Testis (tissue), 3 donors: Measurements from ENCODE around the gene CELF2. TPM values are rescaled to one million over a fixed set of nuclear protein-coding genes. Genes with fewer than 3 reads are reported as not detected.

Experiments
- DNase-seq: peaks from one replicate; pipeline ENCODE4 v3.0.0-alpha.2; 2019
- H3K27ac ChIP-seq, 2 donors: fragments of 200-600 bp; sonication (generic); one replicate each; pipeline ENCODE4 v1.5.1; 2019
- H3K27me3 ChIP-seq: fragments of 200-600 bp; sonication (generic); one replicate; pipeline ENCODE4 v1.5.1; 2019
- H3K36me3 ChIP-seq: fragments of 200-600 bp; sonication (generic); one replicate; pipeline ENCODE4 v1.5.1; 2017; ENCODE audit warnings: low read depth; ENCODE audit errors: missing control alignments
- H3K4me1 ChIP-seq: fragments of 200-600 bp; sonication (generic); one replicate; pipeline ENCODE4 v1.5.1; 2019
- H3K4me3 ChIP-seq, 2 donors: fragments of 200-600 bp; sonication (generic); one replicate each; pipeline ENCODE4 v1.5.1; 2017 to 2019
- H3K9me3 ChIP-seq: fragments of 200-600 bp; sonication (generic); one replicate; pipeline ENCODE4 v1.5.1; 2017
- POLR2A ChIP-seq: fragments of 450-650 bp; IDR thresholded peaks from one replicate; pipeline ENCODE4 v1.6.1; 2017; ENCODE audit warnings: antibody characterized with exemption, mild to moderate bottlenecking, moderate library complexity
- WGBS, 2 donors: methylation state at CpG; one replicate each; pipeline ENCODE4 v1.1.5; 2018; 5-methylcytosine and 5-hydroxymethylcytosine counted together
- intact Hi-C: fragments of 100-400 bp; cut with DNase I; formaldehyde crosslinking; loops from one replicate; pipeline ENCODE4 v1.15.1; 2023; ENCODE audit warnings: low total_unique reads
- polyA plus RNA-seq: library from polyadenylated mRNA; stranded (reverse); fragments of 350-450 nt; fragmentation: Illumina TruSeq; extraction: RNeasy Lipid Tissue Mini Kit (QIAGEN cat#74804); gene quantifications from one replicate; pipeline ENCODE4 v1.2.3, GENCODE V29; 2014; ENCODE audit warnings: low read depth, low replicate concordance; ENCODE audit not compliant: insufficient read depth
- total RNA-seq, 2 donors: library from RNA; depleted of rRNA; stranded (reverse); fragments of >200 nt; gene quantifications; one replicate each; pipeline ENCODE4 v1.2.3, GENCODE V29; 2016
- TF ChIP-seq, protein P1 (sequence below), 3 experiments: fragments of 450-650 bp in 2 of 3; fragments of 200-600 bp in 1 of 3; sonication (generic) in 1 of 3; IDR thresholded peaks; one replicate each; pipeline ENCODE4 v1.5.1; 2016 to 2019; ENCODE audit warnings: antibody characterized with exemption in 3 of 3, mild to moderate bottlenecking in 2 of 3, moderate library complexity in 1 of 3

CELF2 gene
- total and polyA plus RNA-seq, 3 donors from 2014 or later, result 17.5 to 41.6 (median 27.8) TPM

- H3K27me3 ChIP-seq, result no peaks in the 10 kb centered on the region
- H3K36me3 ChIP-seq, result no peaks in the 10 kb centered on the region
- DNase-seq, result no peak
- intact Hi-C loops, result no loop called here
- 79 to 82% methylated on average over 4 of the region's 4 CpGs for WGBS, 2 donors
- no peak overlapping the region for H3K4me3 ChIP-seq
- TF ChIP-seq, protein P1, sequence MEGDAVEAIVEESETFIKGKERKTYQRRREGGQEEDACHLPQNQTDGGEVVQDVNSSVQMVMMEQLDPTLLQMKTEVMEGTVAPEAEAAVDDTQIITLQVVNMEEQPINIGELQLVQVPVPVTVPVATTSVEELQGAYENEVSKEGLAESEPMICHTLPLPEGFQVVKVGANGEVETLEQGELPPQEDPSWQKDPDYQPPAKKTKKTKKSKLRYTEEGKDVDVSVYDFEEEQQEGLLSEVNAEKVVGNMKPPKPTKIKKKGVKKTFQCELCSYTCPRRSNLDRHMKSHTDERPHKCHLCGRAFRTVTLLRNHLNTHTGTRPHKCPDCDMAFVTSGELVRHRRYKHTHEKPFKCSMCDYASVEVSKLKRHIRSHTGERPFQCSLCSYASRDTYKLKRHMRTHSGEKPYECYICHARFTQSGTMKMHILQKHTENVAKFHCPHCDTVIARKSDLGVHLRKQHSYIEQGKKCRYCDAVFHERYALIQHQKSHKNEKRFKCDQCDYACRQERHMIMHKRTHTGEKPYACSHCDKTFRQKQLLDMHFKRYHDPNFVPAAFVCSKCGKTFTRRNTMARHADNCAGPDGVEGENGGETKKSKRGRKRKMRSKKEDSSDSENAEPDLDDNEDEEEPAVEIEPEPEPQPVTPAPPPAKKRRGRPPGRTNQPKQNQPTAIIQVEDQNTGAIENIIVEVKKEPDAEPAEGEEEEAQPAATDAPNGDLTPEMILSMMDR (IDR thresholded peaks at IDR 0.05), result no peak
- TF ChIP-seq POLR2A, result no peak
- H3K9me3 ChIP-seq, result no peaks in the 10 kb centered on the region
- H3K27ac ChIP-seq, result no peak overlapping the region
- H3K4me1 ChIP-seq, result no peaks in the 10 kb centered on the region
These were observed 221.2 kb downstream of the CELF2 start for GRCh38 chr10:11238893-11239292.

DNA sequence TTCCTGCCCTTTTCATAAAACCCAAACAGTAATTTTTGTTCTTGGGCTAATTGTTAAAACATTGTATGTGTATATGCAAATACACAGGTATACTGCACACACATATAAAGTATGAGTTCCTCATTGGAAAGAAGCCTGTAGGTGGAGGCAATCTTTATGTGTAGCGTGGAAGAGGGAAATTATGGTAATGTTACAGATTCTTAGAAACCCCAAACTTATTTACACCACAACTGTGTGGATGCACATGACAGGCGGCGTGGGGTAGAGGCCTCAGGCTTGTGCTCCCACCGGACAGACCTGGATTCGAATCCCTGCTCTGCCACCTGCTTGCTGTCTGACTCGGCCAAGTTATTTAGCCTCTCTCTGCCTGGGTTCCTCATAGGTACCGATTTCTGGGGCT lies 223.0 kb downstream of the CELF2 start:
- intact Hi-C loops, result no loop called here
- Histone ChIP-seq H3K4me1 (no peaks in the 10 kb centered on the region), H3K27me3 (no peaks in the 10 kb centered on the region), H3K9me3 (no peaks in the 10 kb centered on the region), H3K27ac (no peak overlapping the region), H3K36me3 (no peaks in the 10 kb centered on the region), H3K4me3 (no peak overlapping the region)
- 89 to 97% methylated on average over 7 of the region's 7 CpGs for WGBS, 2 donors
- TF ChIP-seq, protein P1 (IDR thresholded peaks at IDR 0.05), result no peak
- no peak for DNase-seq

GRCh38 chr10:11242443-11243387 lies 225.0 kb downstream of the CELF2 start:
- DNase-seq, result no peak
- intact Hi-C loops, result no loop called here
- Histone ChIP-seq H3K27ac (no peak overlapping the region), H3K36me3 (no peaks in the 10 kb centered on the region), H3K27me3 (no peaks in the 10 kb centered on the region), H3K4me1 (no peaks in the 10 kb centered on the region), H3K9me3 (no peaks in the 10 kb centered on the region), H3K4me3 (no peak overlapping the region)
- 67 to 78% methylated on average over 17 to 25 of the region's 25 CpGs for WGBS, 2 donors
- TF ChIP-seq, protein P1 (IDR thresholded peaks at IDR 0.05), result no peak
- TF ChIP-seq POLR2A, result no peak

DNA sequence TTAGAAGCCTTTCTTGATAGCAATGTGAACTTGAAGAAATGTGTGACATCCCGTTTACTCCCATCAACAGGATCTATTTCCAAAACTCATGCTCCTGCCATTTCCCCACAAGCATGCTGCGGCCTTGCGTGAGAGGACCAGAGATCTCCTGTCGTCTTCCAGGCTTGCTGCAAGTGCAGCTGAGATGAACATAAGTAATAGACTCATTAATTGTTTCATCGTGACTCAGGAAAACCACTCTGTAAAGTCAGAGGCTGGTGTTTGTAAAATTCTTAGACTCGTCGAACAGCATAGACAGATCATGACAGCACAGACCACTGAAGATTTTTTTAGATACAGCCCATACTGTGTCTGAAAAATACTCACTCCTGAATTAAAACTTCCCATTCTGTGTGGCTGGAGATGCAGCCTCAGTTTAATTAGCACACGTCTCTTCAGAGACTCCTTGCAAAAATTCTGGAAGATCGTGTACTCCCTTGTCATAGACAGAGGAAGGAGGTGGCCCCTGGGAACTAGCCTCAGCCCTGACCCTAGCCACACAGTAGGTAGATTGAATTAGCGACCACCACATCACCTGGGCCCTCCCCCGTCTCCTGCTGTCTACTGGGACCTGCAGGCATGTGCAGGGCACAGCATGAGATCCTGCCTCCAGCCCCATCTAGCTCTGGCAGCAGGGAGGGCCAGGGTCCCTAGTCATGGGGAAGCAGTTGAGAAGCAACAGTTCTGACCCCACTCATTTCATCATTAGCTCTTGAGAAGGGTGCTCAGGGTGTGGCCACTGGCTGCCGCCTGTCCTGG lies 226.0 kb downstream of the CELF2 start:
- intact Hi-C loops, result no loop called here

More for the DNA sequence above, 226.0 kb downstream of the CELF2 start:
- Histone ChIP-seq H3K27me3 (no peaks in the 10 kb centered on the region), H3K4me1 (no peaks in the 10 kb centered on the region), H3K4me3 (no peak overlapping the region), H3K36me3 (no peaks in the 10 kb centered on the region), H3K27ac (no peak overlapping the region), H3K9me3 (no peaks in the 10 kb centered on the region)
- TF ChIP-seq, protein P1 (IDR thresholded peaks at IDR 0.05), result no peak
- TF ChIP-seq POLR2A, result no peak
- no peak for DNase-seq
- 88 to 95% methylated on average over 11 to 12 of the region's 12 CpGs for WGBS, 2 donors
